HepG2 (cell line): Measurements from ENCODE around the gene FAM118A. TPM values are rescaled to one million over a fixed set of nuclear protein-coding genes. Genes with fewer than 3 reads are reported as not detected.

ENCODE experiments used
- ARNTL ChIP-seq: sonication (generic); formaldehyde crosslinking; IDR thresholded peaks from 2 replicates; pipeline ENCODE4 v1.4.0; 2020; ENCODE audit warnings: mild to moderate bottlenecking, missing genetic modification reagents
- ERF ChIP-seq: IDR thresholded peaks from 2 replicates; pipeline ENCODE4 v1.6.1; 2018; ENCODE audit warnings: missing biosample characterization, missing genetic modification reagents
- JUN ChIP-seq: sonication (generic); formaldehyde crosslinking; IDR thresholded peaks from 2 replicates; pipeline ENCODE4 v1.4.0; 2020; ENCODE audit warnings: mild to moderate bottlenecking, missing genetic modification reagents
- SP5 ChIP-seq: IDR thresholded peaks from 2 replicates; pipeline ENCODE4 v1.6.1; 2016; ENCODE audit warnings: low read depth, borderline replicate concordance
- TGIF2 ChIP-seq: IDR thresholded peaks from 2 replicates; pipeline ENCODE4 v1.6.1; 2016; ENCODE audit warnings: control low read depth, missing compliant biosample characterization
- XRCC5 ChIP-seq: fragments of 200-400 bp; formaldehyde crosslinking; optimal IDR thresholded peaks from 2 replicates; pipeline ENCODE3; 2017; ENCODE audit warnings: mild to moderate bottlenecking, low read length
- polyA plus RNA-seq, 8 experiments: library from polyadenylated mRNA; depleted of rRNA in 3 of 8; stranded (reverse) in 7 of 8; unstranded in 1 of 8; fragments of >200 nt; fragmentation: Illumina TruSeq in 4 of 8; extraction: Trizol in 4 of 8; gene quantifications; 2 replicates each; pipeline versions ENCODE4 v1.2.1 to v1.2.3, GENCODE V29; 2011 to 2016; ENCODE audit warnings: low read depth in 4 of 8, missing spikeins in 1 of 8, mixed read lengths in 1 of 8; ENCODE audit not compliant: insufficient read depth in 1 of 8
- total RNA-seq, 5 experiments: library from RNA; depleted of rRNA; stranded (reverse); fragments of >200 nt; fragmentation: Illumina TruSeq; extraction: Trizol; gene quantifications; 2 replicates each; pipeline ENCODE4 v1.2.3, GENCODE V29; 2016; ENCODE audit warnings: low read depth in 1 of 5
- TF ChIP-seq, protein P1 (sequence below): IDR thresholded peaks from 2 replicates; pipeline ENCODE4 v1.6.1; 2012; ENCODE audit warnings: low read depth, low read length, improper control_type of control experiment
- TF ChIP-seq, protein P2 (sequence below): sonication (generic); formaldehyde crosslinking; IDR thresholded peaks from 2 replicates; pipeline ENCODE4 v1.4.0; 2020; ENCODE audit warnings: mild to moderate bottlenecking, missing genetic modification reagents, borderline replicate concordance
- TF ChIP-seq, protein P3 (sequence below): sonication (generic); formaldehyde crosslinking; IDR thresholded peaks from 2 replicates; pipeline ENCODE4 v1.4.0; 2020; ENCODE audit warnings: missing genetic modification reagents, mild to moderate bottlenecking, borderline replicate concordance
- TF ChIP-seq, protein P4 (sequence below): sonication (generic); formaldehyde crosslinking; IDR thresholded peaks from one replicate; pipeline ENCODE4 v1.5.1; 2020; ENCODE audit warnings: mild to moderate bottlenecking, missing genetic modification reagents; ENCODE audit errors: not compliant biosample characterization

FAM118A gene
- total and polyA plus RNA-seq, 2 of the 13 experiments (the other 11 are each of a cell fraction or from before 2014, with no cell fraction given): 36.7 to 48.2 TPM

DNA sequence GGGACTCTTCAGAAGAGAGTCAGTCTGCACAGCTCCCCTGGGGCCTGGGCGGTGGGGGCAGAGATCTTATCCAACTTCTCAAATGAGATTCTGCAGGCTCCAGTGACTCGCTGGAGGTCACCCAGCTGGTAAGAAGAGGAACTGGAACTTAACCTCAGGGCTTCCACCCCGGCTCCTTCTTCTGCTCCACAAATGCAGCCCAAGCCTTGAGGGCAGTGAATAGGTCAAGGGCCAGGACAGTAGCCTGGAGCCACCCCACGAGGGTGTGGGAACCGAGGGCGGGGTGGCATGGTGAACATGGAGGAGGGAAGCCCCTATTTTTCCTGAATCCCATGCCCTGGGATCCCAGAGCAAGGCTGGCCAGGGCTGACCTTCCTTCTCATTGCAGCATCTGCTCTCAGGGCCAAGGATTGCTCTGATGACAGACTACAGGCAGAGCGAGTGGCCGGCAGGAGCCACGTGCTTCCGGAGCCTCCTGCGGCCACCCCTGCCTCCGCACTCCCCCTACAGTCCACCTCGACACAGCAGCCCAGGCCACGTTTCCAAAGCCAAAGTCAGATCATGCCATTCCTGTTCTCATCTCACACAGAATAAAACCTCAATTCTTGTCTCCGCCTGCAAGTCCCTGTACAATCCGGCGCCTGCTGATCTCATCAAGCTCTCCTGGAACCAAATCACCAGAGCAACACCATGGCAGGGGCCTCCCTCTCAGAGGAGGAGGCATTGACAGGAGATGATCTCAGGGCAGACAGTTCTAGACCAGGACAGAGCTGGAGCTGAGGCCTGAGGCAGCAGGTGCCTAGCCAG lies 46.1 kb upstream of the FAM118A start (continued):
- TF ChIP-seq, protein P1, sequence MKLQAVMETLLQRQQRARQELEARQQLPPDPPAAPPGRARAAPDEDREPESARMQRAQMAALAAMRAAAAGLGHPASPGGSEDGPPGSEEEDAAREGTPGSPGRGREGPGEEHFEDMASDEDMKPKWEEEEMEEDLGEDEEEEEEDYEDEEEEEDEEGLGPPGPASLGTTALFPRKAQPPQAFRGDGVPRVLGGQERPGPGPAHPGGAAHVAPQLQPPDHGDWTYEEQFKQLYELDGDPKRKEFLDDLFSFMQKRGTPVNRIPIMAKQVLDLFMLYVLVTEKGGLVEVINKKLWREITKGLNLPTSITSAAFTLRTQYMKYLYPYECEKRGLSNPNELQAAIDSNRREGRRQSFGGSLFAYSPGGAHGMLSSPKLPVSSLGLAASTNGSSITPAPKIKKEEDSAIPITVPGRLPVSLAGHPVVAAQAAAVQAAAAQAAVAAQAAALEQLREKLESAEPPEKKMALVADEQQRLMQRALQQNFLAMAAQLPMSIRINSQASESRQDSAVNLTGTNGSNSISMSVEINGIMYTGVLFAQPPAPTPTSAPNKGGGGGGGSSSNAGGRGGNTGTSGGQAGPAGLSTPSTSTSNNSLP: peak; percentile 29; the same call in 1 of the 2 replicates
- TF ChIP-seq SP5 (CRISPR knock-in tag): no peak
- TF ChIP-seq, protein P2, sequence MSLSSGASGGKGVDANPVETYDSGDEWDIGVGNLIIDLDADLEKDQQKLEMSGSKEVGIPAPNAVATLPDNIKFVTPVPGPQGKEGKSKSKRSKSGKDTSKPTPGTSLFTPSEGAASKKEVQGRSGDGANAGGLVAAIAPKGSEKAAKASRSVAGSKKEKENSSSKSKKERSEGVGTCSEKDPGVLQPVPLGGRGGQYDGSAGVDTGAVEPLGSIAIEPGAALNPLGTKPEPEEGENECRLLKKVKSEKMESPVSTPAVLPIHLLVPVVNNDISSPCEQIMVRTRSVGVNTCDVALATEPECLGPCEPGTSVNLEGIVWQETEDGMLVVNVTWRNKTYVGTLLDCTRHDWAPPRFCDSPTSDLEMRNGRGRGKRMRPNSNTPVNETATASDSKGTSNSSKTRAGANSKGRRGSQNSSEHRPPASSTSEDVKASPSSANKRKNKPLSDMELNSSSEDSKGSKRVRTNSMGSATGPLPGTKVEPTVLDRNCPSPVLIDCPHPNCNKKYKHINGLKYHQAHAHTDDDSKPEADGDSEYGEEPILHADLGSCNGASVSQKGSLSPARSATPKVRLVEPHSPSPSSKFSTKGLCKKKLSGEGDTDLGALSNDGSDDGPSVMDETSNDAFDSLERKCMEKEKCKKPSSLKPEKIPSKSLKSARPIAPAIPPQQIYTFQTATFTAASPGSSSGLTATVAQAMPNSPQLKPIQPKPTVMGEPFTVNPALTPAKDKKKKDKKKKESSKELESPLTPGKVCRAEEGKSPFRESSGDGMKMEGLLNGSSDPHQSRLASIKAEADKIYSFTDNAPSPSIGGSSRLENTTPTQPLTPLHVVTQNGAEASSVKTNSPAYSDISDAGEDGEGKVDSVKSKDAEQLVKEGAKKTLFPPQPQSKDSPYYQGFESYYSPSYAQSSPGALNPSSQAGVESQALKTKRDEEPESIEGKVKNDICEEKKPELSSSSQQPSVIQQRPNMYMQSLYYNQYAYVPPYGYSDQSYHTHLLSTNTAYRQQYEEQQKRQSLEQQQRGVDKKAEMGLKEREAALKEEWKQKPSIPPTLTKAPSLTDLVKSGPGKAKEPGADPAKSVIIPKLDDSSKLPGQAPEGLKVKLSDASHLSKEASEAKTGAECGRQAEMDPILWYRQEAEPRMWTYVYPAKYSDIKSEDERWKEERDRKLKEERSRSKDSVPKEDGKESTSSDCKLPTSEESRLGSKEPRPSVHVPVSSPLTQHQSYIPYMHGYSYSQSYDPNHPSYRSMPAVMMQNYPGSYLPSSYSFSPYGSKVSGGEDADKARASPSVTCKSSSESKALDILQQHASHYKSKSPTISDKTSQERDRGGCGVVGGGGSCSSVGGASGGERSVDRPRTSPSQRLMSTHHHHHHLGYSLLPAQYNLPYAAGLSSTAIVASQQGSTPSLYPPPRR (CRISPR knock-in tag): peak; percentile 40; the same call in 1 of the 2 replicates
- TF ChIP-seq JUN (CRISPR knock-in tag): no peak; the same call in 1 of the 2 replicates
- TF ChIP-seq, protein P3, sequence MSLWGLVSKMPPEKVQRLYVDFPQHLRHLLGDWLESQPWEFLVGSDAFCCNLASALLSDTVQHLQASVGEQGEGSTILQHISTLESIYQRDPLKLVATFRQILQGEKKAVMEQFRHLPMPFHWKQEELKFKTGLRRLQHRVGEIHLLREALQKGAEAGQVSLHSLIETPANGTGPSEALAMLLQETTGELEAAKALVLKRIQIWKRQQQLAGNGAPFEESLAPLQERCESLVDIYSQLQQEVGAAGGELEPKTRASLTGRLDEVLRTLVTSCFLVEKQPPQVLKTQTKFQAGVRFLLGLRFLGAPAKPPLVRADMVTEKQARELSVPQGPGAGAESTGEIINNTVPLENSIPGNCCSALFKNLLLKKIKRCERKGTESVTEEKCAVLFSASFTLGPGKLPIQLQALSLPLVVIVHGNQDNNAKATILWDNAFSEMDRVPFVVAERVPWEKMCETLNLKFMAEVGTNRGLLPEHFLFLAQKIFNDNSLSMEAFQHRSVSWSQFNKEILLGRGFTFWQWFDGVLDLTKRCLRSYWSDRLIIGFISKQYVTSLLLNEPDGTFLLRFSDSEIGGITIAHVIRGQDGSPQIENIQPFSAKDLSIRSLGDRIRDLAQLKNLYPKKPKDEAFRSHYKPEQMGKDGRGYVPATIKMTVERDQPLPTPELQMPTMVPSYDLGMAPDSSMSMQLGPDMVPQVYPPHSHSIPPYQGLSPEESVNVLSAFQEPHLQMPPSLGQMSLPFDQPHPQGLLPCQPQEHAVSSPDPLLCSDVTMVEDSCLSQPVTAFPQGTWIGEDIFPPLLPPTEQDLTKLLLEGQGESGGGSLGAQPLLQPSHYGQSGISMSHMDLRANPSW: 0 out of 2 replicates have a peak, but pooled peaks have one; percentile 57
- peak; percentile 85 for TF ChIP-seq XRCC5
- TF ChIP-seq TGIF2 (CRISPR knock-in tag): peak; percentile 91
- TF ChIP-seq ARNTL (CRISPR knock-in tag): peak; percentile 93
- TF ChIP-seq, protein P4, sequence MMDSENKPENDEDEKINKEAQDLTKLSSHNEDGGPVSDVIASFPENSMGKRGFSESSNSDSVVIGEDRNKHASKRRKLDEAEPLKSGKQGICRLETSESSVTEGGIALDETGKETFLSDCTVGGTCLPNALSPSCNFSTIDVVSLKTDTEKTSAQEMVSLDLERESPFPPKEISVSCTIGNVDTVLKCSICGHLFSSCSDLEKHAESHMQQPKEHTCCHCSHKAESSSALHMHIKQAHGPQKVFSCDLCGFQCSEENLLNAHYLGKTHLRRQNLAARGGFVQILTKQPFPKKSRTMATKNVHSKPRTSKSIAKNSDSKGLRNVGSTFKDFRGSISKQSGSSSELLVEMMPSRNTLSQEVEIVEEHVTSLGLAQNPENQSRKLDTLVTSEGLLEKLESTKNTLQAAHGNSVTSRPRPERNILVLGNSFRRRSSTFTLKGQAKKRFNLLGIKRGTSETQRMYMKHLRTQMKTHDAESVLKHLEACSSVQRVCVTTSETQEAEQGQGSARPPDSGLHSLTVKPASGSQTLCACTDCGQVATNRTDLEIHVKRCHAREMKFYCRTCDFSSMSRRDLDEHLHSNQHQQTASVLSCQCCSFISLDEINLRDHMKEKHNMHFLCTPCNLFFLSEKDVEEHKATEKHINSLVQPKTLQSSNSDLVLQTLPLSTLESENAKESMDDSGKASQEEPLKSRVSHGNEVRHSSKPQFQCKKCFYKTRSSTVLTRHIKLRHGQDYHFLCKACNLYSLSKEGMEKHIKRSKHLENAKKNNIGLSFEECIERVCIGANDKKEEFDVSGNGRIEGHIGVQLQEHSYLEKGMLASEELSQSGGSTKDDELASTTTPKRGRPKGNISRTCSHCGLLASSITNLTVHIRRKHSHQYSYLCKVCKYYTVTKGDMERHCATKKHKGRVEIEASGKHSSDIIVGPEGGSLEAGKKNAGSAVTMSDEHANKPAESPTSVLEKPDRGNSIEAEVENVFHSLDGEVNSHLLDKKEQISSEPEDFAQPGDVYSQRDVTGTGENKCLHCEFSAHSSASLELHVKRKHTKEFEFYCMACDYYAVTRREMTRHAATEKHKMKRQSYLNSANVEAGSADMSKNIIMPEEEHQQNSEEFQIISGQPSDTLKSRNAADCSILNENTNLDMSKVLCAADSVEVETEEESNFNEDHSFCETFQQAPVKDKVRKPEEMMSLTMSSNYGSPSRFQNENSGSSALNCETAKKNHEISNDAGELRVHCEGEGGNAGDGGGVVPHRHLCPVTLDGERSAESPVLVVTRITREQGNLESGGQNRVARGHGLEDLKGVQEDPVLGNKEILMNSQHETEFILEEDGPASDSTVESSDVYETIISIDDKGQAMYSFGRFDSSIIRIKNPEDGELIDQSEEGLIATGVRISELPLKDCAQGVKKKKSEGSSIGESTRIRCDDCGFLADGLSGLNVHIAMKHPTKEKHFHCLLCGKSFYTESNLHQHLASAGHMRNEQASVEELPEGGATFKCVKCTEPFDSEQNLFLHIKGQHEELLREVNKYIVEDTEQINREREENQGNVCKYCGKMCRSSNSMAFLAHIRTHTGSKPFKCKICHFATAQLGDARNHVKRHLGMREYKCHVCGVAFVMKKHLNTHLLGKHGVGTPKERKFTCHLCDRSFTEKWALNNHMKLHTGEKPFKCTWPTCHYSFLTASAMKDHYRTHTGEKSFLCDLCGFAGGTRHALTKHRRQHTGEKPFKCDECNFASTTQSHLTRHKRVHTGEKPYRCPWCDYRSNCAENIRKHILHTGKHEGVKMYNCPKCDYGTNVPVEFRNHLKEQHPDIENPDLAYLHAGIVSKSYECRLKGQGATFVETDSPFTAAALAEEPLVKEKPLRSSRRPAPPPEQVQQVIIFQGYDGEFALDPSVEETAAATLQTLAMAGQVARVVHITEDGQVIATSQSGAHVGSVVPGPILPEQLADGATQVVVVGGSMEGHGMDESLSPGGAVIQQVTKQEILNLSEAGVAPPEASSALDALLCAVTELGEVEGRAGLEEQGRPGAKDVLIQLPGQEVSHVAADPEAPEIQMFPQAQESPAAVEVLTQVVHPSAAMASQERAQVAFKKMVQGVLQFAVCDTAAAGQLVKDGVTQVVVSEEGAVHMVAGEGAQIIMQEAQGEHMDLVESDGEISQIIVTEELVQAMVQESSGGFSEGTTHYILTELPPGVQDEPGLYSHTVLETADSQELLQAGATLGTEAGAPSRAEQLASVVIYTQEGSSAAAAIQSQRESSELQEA: peak; percentile 29
- peak; percentile 87 for TF ChIP-seq ERF
